ENCODE data around the gene RASGRF1.
"Not testable (repeated sequence)": the region's sequence is repeated elsewhere in the genome, so short reads cannot be mapped to it uniquely, and the experiment has no call there.

The RASGRF1 gene

DNA sequence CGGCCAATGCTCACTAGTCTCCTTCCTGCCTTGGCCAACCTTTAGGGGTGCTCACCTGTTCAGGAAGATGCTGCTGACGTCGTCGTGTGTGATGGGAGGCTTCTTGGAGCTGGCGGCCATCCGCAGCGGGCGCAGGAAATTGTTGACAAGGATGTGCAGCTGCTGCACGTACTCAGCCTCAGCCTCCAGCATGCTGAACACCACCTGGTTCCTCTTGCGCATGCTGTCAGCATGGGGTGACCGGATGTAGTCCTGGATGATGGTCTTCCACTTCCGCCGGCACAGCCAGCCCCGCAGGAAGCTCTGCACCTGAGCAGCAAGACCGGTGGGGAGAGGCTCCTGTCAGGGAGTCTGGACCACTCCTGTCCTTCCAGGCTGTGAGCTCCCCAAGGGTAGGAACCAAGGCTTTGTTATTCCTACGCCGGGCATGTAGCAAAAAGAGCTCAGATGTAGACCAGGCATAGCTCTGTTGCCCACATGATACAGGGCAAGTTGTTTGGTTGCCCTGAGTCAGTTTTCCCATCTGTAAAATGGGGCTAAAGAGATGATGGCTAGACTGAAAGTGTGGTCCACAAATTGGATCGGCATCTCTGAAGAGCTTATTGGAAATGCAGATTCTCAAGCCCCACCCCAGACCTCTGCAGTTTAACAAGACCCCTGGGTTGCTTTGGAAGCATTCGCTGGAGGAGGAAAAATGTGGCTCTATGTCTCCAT is 43.7 kb downstream of the RASGRF1 start:
- no peak overlapping the region for H3K4me3 ChIP-seq
- H3K27ac ChIP-seq: no peak overlapping the region

DNA sequence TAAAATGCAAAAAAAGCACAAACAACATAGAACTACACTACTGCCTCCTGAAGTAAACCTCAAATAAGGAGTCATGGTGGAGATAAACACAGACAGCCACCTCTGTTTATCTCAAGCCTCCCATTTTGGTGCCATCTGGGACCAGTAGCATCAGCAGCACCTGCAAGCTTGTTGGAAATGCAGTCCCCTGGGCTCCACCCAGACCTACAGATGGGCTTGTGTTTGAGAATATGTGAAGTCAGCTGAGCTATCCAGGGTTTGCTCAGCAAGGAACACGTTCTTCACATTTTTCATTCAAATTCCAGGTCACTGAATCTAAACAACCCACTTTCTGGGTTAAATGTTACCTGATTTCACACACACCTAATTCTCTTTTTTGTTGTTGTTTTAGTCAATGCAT is 45.5 kb downstream of the RASGRF1 start:
- no peak overlapping the region for H3K4me3 ChIP-seq
- H3K27ac ChIP-seq: no peak overlapping the region

DNA sequence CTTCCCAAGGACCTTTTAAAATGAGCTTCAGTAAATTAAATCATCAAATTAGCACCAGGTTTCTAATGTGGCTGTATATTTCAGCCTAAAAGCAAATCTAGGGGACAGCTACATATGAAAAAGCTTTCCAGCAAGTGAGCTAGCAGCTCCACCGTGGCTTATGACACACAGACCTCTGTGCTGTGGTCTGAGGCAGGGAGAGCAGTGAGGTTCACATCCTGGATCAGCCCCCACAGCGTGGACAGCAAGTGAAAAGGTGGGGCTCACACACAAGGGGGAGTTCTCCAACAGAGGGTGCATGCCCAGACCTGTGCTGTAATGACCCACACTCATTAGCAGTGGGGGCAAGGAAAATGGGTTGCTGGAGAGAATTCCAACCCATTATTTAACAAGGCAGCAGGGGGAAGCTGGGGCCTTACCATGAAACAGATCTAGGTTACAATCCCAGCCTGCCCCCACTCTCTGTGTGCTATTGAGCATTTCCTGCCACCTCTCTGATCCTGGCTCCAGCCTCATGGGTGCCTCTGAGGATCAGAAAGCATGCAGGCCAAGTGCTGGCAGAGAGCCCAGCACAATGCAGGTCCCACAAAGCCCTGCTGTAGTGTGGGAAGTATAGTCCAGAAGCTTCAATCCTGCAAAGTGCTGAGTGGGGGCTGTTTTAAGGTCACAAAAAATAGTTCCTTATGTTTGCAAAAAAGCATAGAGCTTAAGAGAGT is 48.2 kb downstream of the RASGRF1 start:
- no peak overlapping the region for H3K27ac ChIP-seq
- H3K4me3 ChIP-seq: no peak overlapping the region

DNA sequence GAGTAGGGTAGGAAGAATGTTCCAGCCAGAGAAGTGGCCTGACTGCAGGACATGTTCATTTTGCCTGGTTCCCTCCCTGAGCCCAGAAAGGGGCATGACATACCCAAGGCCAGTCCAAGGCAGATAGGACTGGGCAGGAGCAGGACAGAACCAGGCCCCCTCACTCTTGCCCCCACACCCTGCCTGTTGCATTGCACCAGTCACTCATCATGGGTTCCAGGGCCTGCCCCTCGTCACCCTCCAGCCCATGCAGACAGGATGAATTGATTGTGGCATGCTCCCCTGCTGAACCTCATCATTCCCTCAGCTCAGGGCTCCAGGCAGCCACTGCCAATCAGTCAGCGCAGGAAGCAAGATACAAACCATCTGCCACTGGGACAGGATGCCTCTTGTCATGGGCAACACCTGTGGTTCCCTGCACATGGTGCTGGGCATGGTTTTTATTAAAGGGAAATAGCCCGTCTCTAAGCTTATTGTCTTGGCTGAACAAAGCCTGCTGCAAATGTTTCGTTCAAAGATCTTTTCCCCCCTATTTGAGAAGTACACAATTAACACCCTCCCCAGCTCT is 48.9 kb downstream of the RASGRF1 start:
- no peak overlapping the region for H3K4me3 ChIP-seq
- H3K27ac ChIP-seq: no peak overlapping the region

DNA sequence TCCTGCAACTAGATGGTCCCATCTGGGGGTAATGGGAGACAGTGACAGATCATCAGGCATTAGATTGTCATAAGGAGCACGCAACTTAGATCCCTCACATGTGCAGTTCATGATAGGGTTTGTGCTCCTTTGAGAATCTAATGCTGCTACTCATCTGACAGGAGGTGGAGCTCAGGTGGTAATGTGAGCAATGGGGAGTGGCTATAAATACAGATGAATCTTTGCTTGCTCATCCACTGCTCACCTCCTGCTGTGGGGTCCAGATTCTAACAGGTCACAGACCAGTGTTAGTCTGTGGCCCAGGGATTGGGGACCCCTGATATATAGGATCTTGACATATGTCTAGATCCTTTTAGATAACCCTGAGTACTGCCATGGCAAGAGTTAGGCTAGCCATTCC is 52.7 kb downstream of the RASGRF1 start:
- H3K27ac ChIP-seq: no peak overlapping the region
- no peak overlapping the region for H3K4me3 ChIP-seq

DNA sequence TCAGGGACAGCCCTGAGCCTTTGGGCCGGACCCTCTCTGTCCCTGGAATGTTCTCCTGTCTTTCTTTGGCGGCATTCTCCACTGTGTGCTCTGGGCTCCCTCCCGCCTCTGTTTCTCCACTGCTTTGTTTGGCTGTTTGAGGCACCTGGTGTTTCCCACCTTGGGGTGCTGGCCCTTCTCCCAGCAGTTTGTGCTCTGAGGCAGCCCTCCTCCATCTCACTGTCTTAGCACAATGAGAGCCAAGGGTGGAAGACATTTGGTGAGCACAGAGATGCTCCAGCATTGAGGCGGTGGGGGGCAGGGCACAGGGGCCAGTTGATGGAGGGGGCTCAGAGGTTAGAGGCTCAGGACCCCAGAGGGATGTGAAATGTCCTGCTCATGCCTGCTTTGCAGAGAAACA is 54.3 kb downstream of the RASGRF1 start:
- H3K4me3 ChIP-seq: no peak overlapping the region
- H3K27ac ChIP-seq: no peak overlapping the region

DNA sequence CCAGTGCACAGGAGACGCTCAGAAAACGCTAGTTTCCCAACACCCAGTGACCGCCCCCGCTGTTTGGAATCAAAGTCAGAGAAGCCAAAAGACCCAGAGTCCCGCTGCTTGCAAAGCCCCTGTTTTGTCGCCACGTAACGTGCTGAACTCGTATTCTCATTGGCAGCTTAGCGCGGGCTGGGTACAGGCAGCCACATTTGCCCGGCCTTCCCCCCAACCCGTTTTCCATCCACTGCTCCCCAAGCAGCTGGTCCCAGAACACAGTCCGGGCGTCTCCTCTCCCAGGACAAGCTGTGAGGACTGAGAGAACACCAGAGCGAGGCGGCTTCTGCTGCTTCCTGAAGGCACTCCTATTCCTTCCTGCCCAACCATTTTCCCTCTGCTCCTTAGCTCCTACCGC is 54.8 kb downstream of the RASGRF1 start:
- Histone ChIP-seq H3K27ac (no peak overlapping the region), H3K4me3 (no peak overlapping the region)

DNA sequence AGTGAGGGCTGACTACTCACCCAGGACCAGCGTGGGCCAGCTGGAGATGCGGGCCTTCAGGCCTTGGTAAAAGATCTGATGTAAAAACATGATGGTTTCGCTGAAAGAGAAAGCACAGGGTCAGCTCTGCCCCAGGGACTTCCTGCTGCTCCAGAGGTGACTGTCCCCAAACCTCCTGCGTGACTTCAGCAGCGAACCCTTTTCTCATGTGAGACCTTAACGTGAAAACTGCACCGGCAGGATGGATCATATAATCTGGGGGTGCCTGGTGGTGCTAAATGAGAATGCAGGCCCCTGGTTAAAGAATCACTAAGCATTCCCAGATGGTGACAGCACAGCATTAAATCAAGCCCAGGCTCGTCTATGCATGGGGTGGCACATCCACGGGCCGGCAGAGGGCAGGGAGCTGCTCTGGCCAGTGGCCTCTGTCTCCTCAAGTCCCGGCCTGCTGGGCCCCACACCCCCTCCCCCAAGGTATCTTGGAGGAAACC is 55.4 kb downstream of the RASGRF1 start:
- Histone ChIP-seq H3K4me3 (no peak overlapping the region), H3K27ac (no peak overlapping the region)

DNA sequence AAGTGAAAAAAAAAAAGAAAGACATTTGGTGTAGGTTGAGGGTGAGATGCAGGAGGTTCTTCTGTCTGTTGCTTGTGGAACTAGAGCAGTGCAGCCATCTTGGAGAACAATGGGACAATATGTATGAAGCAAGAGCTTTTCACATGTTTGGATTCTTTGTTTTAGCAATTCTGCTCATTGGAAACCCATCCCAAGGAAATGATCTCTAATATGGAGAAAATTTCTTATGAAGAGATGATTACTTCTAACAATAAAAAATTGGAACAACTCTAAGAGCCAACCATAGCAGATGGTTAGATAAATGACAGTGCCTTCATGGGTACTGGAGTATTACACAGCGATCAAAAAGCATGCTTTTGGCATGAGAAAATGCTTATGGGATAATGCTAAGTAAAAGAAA is 56.3 kb downstream of the RASGRF1 start:
- H3K27ac ChIP-seq: no peak overlapping the region
- H3K4me3 ChIP-seq: no peak overlapping the region

DNA sequence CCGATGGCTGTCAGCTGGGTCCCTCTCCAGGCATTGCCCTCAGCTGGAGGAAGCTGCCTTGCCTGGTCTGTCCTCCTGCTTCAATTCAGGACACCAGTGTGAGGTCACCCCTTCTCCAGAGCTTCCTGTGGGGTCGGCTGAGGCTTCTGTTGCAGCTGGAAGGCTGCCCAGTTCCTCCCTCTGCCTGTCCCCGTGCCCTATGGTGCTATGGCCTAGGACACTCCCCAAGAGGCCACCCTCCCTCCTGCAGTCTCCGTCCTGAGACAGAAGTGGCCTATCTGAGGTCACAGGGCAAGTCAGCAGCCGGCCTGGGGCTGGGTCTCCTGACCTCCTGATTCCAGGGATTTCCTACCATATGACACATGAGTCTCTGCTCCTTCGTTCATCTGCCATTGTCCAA is 57.9 kb downstream of the RASGRF1 start:
- Histone ChIP-seq H3K27ac (no peak overlapping the region), H3K4me3 (no peak overlapping the region)

DNA sequence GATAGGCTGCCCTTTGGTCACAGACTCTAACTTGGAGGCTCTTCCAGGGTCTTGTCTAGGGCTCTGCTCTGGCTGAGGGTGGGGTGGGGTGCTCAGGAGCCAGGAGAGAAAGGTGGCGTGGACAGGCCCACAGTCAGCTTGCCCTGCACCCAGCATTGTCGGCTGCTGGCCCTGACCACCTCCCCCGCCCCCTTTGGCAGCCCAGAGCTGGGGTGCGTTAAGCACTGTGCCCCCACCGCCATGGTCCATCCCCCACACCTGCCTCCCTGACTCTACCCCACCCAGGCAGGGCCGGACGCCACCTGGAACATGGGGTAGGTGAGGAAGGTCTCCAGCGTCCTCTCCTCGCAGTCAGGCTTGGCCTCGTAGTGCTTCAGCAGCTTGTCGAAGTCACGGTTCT is 58.8 kb downstream of the RASGRF1 start:
- no peak overlapping the region for H3K27ac ChIP-seq
- H3K4me3 ChIP-seq: no peak overlapping the region

DNA sequence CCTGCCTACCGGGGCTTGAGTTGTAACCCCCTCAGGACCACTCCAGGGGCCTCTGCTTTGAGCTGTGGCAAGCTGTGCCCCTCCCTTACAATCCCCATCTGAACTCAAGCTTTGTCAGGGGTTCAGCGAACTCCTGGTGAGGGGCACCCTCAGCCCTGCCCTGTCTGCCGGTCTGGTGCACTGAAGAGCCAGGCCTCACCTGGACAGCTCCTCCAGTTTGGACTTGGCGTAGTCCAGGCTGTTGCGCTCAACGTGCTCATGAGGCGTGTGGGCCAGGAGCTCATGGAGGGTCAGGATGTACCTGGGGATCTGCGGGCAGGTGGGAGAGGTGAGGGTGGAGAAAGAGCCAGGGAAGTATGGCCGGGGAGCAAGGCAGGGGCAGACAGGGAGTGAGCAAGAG is 59.4 kb downstream of the RASGRF1 start:
- H3K27ac ChIP-seq: no peak overlapping the region
- H3K4me3 ChIP-seq: no peak overlapping the region

DNA sequence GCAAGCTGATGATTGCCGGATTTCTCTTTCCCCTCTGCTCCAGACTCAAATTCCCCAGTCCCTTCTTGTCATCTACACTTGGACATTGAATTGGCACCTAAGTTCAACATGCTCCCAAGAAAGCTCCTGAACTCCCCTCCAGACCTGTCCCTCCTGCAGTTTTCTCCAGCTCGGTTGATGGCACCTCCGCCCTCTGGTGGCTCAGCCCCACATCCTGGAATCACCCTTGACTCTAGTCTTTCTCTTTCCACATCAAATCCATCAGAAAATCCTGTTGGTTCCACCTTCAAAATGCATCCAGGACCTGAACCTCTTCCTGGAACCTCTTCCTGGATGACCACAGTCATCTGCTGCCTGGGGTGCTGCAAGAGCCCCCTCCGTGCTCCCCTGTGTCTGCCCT is 60.1 kb downstream of the RASGRF1 start:
- H3K4me3 ChIP-seq: no peak overlapping the region

DNA sequence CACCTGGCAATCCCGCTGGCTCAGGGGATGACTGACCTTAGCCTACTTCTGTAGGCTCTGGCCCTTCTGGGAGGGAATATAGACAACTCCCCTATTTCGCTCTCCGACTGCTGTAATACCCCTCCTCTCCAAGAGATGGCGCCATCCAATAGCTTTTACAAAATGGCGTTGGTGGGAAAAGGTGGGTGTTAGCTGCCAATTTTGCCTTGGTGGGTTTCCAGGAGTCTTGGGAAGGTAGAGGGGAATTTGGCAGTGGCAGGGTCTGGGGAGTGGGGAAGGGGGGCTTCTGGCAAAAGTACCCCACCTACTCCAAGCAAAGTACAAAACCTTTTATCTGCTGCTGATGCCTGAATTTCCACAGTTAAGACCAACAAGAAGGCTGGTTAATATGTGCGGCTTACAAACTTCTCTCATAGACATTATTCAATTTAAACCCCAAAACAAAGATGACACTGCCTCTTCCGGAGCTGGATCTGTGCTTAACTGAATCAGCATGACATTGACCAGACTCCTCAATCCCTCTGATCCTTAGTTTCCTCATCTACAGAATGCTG is 62.1 kb downstream of the RASGRF1 start:
- Histone ChIP-seq H3K4me3 (no peak overlapping the region), H3K27ac (no peak overlapping the region)

More for the DNA sequence above, 60.1 kb downstream of the RASGRF1 start:
- no peak overlapping the region for H3K27ac ChIP-seq

DNA sequence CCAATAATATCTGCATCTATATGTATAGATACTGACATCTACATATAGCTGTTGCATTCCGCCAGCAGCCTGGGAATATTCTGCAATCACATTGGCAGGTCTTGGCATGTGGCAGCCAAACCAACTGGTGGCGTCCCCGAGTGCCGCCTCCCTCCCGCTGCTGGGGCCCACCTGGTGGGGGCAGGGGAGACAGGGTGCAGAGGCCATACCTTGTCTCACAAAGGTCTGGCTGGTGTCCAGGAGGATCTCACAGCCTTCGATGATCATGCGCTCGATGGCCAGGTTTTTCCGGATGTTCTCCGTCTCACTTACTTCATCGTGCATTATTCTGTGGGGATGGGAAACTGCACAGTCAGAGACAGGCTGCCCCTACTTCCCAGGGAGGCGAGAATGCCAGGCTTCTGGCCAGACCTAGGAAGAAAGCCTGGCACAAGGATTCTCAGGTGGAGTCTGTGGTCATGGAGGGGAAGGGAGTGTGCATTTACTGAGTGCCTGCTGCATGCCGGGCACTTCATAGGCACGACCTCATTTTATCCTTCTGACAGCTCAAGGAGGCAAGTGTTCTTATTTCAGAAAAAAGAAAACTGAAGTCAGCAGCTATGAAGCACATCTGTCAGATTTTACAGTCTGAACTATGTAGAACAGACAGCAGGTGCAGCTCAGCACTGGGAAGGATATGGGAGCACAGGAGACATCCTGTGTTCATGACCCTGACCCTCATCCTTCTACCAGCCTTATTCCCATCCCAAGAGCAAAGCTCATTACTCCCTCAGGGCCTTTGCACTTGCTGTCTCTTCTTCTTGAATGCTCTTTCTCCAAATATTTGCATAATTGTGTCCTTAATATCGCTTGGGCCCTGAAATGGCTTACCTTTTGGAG is 62.8 kb downstream of the RASGRF1 start:
- Histone ChIP-seq H3K4me3 (no peak overlapping the region), H3K27ac (no peak overlapping the region)

DNA sequence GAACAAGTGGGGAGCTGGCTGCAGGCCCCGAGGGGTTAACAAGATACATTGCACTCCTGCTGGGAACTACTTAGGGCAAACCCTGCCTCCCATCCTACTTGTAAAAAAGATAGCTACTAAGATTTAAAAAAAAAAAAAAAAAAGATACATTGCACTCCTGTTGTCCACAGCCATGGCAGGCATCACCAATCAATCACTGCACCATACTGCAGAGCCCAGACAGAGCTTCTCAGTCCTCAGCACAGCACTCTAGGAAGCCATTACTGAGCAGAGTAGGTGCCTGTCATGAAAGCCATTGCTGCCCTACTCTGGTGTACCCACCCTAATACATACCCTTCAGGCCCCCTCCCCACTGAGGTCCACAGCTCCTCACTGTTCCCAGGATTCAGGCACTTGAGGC is 64.8 kb downstream of the RASGRF1 start:
- Histone ChIP-seq H3K27ac (no peak overlapping the region), H3K4me3 (no peak overlapping the region)

DNA sequence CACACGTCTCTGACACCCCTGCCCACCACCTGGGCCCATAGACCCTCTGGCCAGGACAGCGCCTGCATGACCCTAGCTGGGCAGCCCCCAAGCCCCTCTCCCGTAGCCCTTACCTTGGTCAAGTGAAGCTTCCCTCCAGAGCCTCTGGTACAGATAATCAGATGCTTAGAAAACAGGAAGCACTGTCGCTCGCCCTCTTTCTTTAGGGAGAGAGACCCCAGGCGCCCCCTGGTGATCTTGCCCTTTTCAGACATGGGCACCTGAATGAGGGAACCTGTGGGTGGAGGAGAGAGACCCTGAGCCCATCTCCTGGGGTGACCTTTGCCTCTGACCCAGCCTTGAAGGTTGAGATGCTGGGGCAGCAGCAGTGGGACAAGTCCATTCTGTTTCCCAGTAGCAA is 65.4 kb downstream of the RASGRF1 start:
- H3K4me3 ChIP-seq: no peak overlapping the region
- H3K27ac ChIP-seq: no peak overlapping the region

DNA sequence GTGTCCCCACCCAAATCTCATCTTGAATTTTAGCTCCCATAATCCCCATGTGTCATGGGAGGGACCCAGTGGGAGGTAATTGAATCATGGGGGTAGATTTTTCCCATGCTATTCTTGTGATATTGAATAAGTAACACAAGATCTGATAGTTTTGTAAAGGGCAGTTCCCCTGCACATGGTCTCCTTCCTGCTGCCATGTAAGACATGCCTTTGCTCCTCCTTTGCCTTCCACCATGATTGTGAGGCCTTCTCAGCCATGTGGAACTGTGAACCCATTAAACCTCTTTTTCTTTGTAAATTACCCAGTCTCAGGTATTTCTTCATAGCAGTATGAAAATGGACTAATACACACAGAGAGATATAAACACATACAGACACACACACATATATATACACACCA is 66.1 kb downstream of the RASGRF1 start:
- not testable (repeated sequence) for H3K4me3 ChIP-seq, H3K27ac ChIP-seq

DNA sequence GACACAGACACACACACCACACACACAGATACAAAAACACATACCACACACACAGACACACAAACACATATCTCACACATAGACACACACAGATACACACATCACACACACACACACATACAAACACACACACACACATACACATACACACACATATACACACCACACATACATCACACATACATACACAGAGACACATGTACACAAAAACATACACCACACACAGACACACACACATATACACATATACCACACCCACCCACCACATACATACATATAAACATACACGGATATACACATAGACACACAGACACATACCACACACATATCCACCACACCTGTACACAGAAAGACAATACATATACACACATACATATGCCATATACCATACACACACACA is 66.7 kb downstream of the RASGRF1 start:
- no peak overlapping the region for H3K4me3 ChIP-seq
- H3K27ac ChIP-seq: no peak overlapping the region

DNA sequence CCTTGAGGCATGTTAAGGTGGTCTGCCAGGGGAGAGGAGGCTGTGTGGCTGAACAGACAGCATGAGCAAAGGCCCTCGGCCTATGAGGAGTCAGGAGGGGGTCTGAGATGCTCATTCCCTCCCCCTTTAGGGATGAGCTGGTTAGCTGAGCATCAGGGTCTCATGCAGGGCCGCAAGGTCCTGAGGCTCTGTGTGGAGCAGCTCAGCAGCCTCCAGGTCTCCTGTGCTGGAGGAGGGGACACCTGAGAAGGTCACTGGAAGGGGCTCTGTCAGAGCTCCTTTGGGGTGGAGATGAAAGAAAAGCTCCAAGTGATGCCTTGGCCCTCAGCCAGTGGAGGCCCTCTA is 67.1 kb downstream of the RASGRF1 start:
- no peak overlapping the region for H3K4me3 ChIP-seq
- H3K27ac ChIP-seq: no peak overlapping the region

Data from skin epidermis (tissue), 12 donors.